Astrocyte (in vitro differentiated cells and primary cell): ENCODE data around the gene CHAC1.

Experiments used
- EZH2 ChIP-seq: IDR thresholded peaks from 2 replicates; pipeline ENCODE4 v1.6.1; 2012; ENCODE audit warnings: mild to moderate bottlenecking, low read length, inconsistent platforms; ENCODE audit not compliant: insufficient read depth
- TF ChIP-seq, protein P1 (sequence below): IDR thresholded peaks from 2 replicates; pipeline ENCODE4 v1.5.1; 2011; ENCODE audit warnings: low read depth, mild to moderate bottlenecking, inconsistent platforms, low read length, moderate library complexity; ENCODE audit not compliant: insufficient read depth

DNA sequence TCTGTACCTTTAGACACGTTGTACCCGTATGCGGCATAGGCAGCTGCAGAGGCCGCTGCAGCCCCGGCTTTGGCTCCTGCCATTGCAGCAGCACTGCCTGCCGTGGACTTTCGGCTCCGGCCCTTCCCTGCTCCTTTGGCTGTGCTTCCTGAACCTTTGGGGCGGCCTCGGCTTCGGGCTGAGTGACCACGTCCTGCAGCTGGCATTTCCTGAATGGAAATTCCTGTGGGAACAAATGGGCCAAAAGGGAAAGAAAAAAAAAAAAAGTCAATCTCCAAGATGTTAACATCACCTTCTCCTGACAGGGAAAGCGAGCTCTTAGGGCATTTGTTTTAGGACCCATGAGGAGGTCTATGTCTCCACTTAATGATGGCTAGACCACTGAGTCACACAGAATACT is 29.6 kb downstream of the CHAC1 start:
- TF ChIP-seq, protein P1, sequence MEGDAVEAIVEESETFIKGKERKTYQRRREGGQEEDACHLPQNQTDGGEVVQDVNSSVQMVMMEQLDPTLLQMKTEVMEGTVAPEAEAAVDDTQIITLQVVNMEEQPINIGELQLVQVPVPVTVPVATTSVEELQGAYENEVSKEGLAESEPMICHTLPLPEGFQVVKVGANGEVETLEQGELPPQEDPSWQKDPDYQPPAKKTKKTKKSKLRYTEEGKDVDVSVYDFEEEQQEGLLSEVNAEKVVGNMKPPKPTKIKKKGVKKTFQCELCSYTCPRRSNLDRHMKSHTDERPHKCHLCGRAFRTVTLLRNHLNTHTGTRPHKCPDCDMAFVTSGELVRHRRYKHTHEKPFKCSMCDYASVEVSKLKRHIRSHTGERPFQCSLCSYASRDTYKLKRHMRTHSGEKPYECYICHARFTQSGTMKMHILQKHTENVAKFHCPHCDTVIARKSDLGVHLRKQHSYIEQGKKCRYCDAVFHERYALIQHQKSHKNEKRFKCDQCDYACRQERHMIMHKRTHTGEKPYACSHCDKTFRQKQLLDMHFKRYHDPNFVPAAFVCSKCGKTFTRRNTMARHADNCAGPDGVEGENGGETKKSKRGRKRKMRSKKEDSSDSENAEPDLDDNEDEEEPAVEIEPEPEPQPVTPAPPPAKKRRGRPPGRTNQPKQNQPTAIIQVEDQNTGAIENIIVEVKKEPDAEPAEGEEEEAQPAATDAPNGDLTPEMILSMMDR = no peak
- TF ChIP-seq EZH2 = no peak
